Hepatocyte (in vitro differentiated cells): ENCODE results near the gene TMEM244. TPM values are rescaled to one million over a fixed set of nuclear protein-coding genes. Genes with fewer than 3 reads are reported as not detected.

ENCODE experiments used
- DNase-seq: peaks from one replicate; pipeline ENCODE4 v3.0.0-alpha.2; 2016; ENCODE audit warnings: low spot score
- H2AFZ ChIP-seq: fragments of 200-600 bp; sonication (generic); 2 replicates; pipeline ENCODE4 v1.6.0; 2016; ENCODE audit warnings: antibody characterized with exemption, mild to moderate bottlenecking
- H3K27ac ChIP-seq: fragments of 200-600 bp; sonication (generic); 2 replicates; pipeline ENCODE4 v1.5.1; 2016; ENCODE audit warnings: mild to moderate bottlenecking
- H3K27me3 ChIP-seq: fragments of 200-600 bp; sonication (generic); 2 replicates; pipeline ENCODE4 v1.6.1; 2016
- H3K36me3 ChIP-seq: fragments of 200-600 bp; sonication (generic); replicated peaks from 2 replicates; pipeline ENCODE4 v1.5.1; 2016; ENCODE audit warnings: low read depth; ENCODE audit not compliant: insufficient read depth
- H3K4me1 ChIP-seq: fragments of 200-600 bp; sonication (generic); 2 replicates; pipeline ENCODE4 v1.5.1; 2016; ENCODE audit warnings: mild to moderate bottlenecking, moderate library complexity; ENCODE audit not compliant: insufficient read depth
- H3K4me2 ChIP-seq: fragments of 200-600 bp; sonication (generic); 2 replicates; pipeline ENCODE4 v1.6.0; 2016
- H3K4me3 ChIP-seq: fragments of 200-600 bp; sonication (generic); 2 replicates; pipeline ENCODE4 v1.5.1; 2016; ENCODE audit warnings: mild to moderate bottlenecking
- H3K79me2 ChIP-seq: fragments of 200-600 bp; sonication (generic); 2 replicates; pipeline ENCODE4 v1.6.0; 2017; ENCODE audit warnings: mild to moderate bottlenecking
- H3K9me2 ChIP-seq: fragments of 200-600 bp; sonication (generic); replicated peaks from 2 replicates; pipeline ENCODE4 v1.6.0; 2017; ENCODE audit warnings: mild to moderate bottlenecking; ENCODE audit not compliant: insufficient read depth
- H3K9me3 ChIP-seq: fragments of 200-600 bp; sonication (generic); 2 replicates; pipeline ENCODE4 v1.5.1; 2016; ENCODE audit warnings: low read depth, mild to moderate bottlenecking
- H4K20me1 ChIP-seq: fragments of 200-600 bp; sonication (generic); 2 replicates; pipeline ENCODE4 v1.6.0; 2016; ENCODE audit warnings: mild to moderate bottlenecking; ENCODE audit not compliant: insufficient read depth, poor library complexity, severe bottlenecking
- EZH2 ChIP-seq: fragments of 200-600 bp; sonication (generic); IDR thresholded peaks from 2 replicates; pipeline ENCODE4 v1.6.1; 2016; ENCODE audit warnings: antibody characterized with exemption, mild to moderate bottlenecking, borderline replicate concordance
- EZH2phosphoT487 ChIP-seq: fragments of 200-600 bp; sonication (generic); IDR thresholded peaks from one replicate; pipeline ENCODE4 v1.6.1; 2018; ENCODE audit warnings: antibody characterized with exemption, mild to moderate bottlenecking, low read depth, moderate library complexity; ENCODE audit not compliant: unreplicated experiment, severe bottlenecking
- WGBS: methylation state at CpG from one replicate; pipeline ENCODE4 v1.1.6; 2016; ENCODE audit warnings: low lambda C conversion rate; ENCODE audit errors: missing lambda C conversion rate; 5-methylcytosine and 5-hydroxymethylcytosine counted together
- polyA plus RNA-seq: library from polyadenylated mRNA; unstranded; fragments of >200 nt; fragmentation: Nextera tagmentation; extraction: Ambion mirVana; gene quantifications from 2 replicates; pipeline ENCODE4 v1.2.1, GENCODE V29; 2016
- total RNA-seq: library from RNA; depleted of rRNA; stranded (reverse); fragments of >200 nt; gene quantifications from 2 replicates; pipeline ENCODE4 v1.2.3, GENCODE V29; 2014
- TF ChIP-seq, protein P1 (sequence below): fragments of 200-600 bp; sonication (generic); IDR thresholded peaks from 2 replicates; pipeline ENCODE4 v1.5.1; 2016; ENCODE audit warnings: antibody characterized with exemption, mild to moderate bottlenecking; ENCODE audit not compliant: poor library complexity

TMEM244 gene
- total and polyA plus RNA-seq, 2 experiments from 2014 or later, result not detected

DNA sequence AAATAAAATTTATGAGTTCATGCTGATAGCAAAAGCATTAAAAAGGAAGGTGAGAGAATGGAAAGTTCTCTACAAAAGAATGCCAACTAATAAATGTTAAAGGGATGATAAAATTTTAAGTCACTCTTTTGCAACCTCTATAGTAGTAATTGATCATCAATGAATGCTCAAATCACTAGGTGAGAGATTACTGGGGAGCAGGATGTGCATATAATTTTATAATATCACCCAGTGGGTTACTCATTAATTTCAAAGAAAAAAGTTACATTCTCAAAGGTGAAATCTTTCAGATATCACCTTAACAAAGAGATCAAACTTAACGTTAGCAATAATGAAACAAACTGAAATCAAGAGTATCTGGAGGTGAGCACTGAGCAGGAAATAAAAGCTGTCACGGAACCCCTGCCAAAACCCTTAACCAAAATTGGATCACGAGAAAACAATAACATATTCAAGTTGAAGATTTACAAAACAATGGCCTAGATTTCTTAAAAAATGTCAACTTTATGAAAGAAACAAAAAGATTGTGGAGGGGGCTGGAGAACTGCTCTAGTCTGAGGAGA, 45.5 kb upstream of the TMEM244 start:
- no peak overlapping the region for H3K4me3 ChIP-seq
- no peaks in the 10 kb centered on the region for H3K79me2 ChIP-seq
- TF ChIP-seq EZH2 (no peak), EZH2phosphoT487 (no peak)
- TF ChIP-seq, protein P1, sequence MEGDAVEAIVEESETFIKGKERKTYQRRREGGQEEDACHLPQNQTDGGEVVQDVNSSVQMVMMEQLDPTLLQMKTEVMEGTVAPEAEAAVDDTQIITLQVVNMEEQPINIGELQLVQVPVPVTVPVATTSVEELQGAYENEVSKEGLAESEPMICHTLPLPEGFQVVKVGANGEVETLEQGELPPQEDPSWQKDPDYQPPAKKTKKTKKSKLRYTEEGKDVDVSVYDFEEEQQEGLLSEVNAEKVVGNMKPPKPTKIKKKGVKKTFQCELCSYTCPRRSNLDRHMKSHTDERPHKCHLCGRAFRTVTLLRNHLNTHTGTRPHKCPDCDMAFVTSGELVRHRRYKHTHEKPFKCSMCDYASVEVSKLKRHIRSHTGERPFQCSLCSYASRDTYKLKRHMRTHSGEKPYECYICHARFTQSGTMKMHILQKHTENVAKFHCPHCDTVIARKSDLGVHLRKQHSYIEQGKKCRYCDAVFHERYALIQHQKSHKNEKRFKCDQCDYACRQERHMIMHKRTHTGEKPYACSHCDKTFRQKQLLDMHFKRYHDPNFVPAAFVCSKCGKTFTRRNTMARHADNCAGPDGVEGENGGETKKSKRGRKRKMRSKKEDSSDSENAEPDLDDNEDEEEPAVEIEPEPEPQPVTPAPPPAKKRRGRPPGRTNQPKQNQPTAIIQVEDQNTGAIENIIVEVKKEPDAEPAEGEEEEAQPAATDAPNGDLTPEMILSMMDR, result no peak
- H3K9me2 ChIP-seq, result no peaks in the 10 kb centered on the region
- no peaks in the 10 kb centered on the region for H3K27me3 ChIP-seq
- H4K20me1 ChIP-seq, result no peaks in the 10 kb centered on the region
- H3K36me3 ChIP-seq, result no peaks in the 10 kb centered on the region
- no peak overlapping the region for H3K27ac ChIP-seq
- WGBS, result 88% methylated on average over 3 of the region's 3 CpGs
- no peaks in the 10 kb centered on the region for H3K4me1 ChIP-seq
- no peak overlapping the region for H3K4me2 ChIP-seq
- H2AFZ ChIP-seq, result no peak overlapping the region
- no peak for DNase-seq
- no peaks in the 10 kb centered on the region for H3K9me3 ChIP-seq

GRCh38 chr6:129903082-129903481, 42.0 kb upstream of the TMEM244 start:
- no peak overlapping the region for H2AFZ ChIP-seq
- H3K9me2 ChIP-seq, result no peaks in the 10 kb centered on the region
- no peaks in the 10 kb centered on the region for H3K4me1 ChIP-seq
- TF ChIP-seq, protein P1, result no peak
- no peak for TF ChIP-seq EZH2phosphoT487
- TF ChIP-seq EZH2, result no peak
- H3K36me3 ChIP-seq, result no peaks in the 10 kb centered on the region
- no peaks in the 10 kb centered on the region for H3K79me2 ChIP-seq
- H3K9me3 ChIP-seq, result no peaks in the 10 kb centered on the region
- no peaks in the 10 kb centered on the region for H3K27me3 ChIP-seq
- no peak overlapping the region for H3K27ac ChIP-seq
- H4K20me1 ChIP-seq, result no peaks in the 10 kb centered on the region
- H3K4me3 ChIP-seq, result no peak overlapping the region
- no peak overlapping the region for H3K4me2 ChIP-seq
- DNase-seq, result no peak

- H4K20me1 ChIP-seq, result no peaks in the 10 kb centered on the region
- H3K79me2 ChIP-seq, result no peaks in the 10 kb centered on the region
- H3K36me3 ChIP-seq, result no peaks in the 10 kb centered on the region
- H3K4me3 ChIP-seq, result no peak overlapping the region
- no peak overlapping the region for H3K27ac ChIP-seq
- no peaks in the 10 kb centered on the region for H3K4me1 ChIP-seq
- H2AFZ ChIP-seq, result no peak overlapping the region
- H3K4me2 ChIP-seq, result no peak overlapping the region
- no peaks in the 10 kb centered on the region for H3K9me3 ChIP-seq
- no peaks in the 10 kb centered on the region for H3K27me3 ChIP-seq
- 83% methylated on average over 1 of the region's 1 CpG for WGBS
- no peak for DNase-seq
- no peaks in the 10 kb centered on the region for H3K9me2 ChIP-seq
- TF ChIP-seq EZH2, result no peak
- TF ChIP-seq, protein P1, result no peak
- no peak for TF ChIP-seq EZH2phosphoT487
Measured at GRCh38 chr6:129902681-129903080, 41.6 kb upstream of the TMEM244 start.

- no peak for TF ChIP-seq EZH2
- TF ChIP-seq EZH2phosphoT487, result no peak
- TF ChIP-seq, protein P1, result no peak
- no peak overlapping the region for H3K27ac ChIP-seq
Measured at GRCh38 chr6:129901910-129902309, 40.8 kb upstream of the TMEM244 start.

More at GRCh38 chr6:129901910-129902309, 40.8 kb upstream of the TMEM244 start:
- DNase-seq, result no peak
- Histone ChIP-seq H3K4me3 (no peak overlapping the region), H3K27me3 (no peaks in the 10 kb centered on the region), H3K4me2 (no peak overlapping the region), H2AFZ (no peak overlapping the region), H3K4me1 (no peaks in the 10 kb centered on the region), H3K36me3 (no peaks in the 10 kb centered on the region), H3K79me2 (no peaks in the 10 kb centered on the region), H4K20me1 (no peaks in the 10 kb centered on the region), H3K9me2 (no peaks in the 10 kb centered on the region), H3K9me3 (no peaks in the 10 kb centered on the region)
